ENCODE measurements around the gene PARD3B.
"Not testable (repeated sequence)": the region's sequence is repeated elsewhere in the genome, so short reads cannot be mapped to it uniquely, and the experiment has no call there.

The PARD3B gene

GRCh38 chr2:205218816-205219215, 673.5 kb downstream of the PARD3B start:
- DNase-seq (ENCODE audit: low read depth in 1 of 2, low spot score in 1 of 2), result not testable (repeated sequence)

GRCh38 chr2:205220559-205220958, 675.3 kb downstream of the PARD3B start:
- DNase-seq (ENCODE audit: low read depth in 1 of 2, low spot score in 1 of 2), result no peak

DNA sequence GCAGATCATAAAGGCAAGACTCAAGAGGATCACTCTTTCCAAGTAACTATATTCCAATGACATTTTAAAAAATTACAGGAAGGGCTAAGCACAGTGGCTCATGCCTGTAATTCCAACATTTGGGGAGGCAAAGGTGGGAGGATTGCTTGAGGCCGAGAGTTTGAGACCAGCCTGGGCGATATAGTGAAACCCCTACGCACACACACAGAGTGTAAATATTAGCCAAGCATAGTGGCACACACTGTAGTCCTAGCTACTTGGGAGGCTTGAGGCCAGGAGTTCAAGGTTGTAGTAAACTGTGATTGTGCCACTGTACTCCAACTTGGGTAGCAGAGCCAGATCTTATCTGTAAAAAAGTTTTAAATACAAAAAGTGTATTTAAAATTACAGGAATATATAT, 686.8 kb downstream of the PARD3B start:
- DNase-seq (ENCODE audit: low read depth in 1 of 2, low spot score in 1 of 2), result no peak

DNA sequence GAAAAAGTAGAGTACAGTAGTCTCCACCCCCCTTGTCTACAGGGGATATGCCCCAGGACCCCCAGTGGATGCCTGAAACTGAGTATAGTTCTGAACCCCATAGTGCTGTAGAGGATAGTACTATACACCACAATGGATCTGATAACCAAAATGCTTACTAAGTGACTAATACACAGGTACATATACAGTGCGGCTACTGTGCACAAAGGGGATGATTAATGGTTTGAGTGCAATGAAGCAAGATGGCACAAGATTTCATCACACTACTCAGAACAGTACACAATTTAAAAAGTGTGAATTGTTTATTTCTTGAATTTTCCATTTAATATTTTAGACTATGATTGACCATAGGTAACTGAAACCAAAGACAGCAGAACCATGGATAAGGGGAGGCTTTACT, 690.2 kb downstream of the PARD3B start:
- no peak for DNase-seq (ENCODE audit: low read depth in 1 of 2, low spot score in 1 of 2)

GRCh38 chr2:205237524-205237923, 692.2 kb downstream of the PARD3B start:
- no peak for DNase-seq (ENCODE audit: low read depth in 1 of 2, low spot score in 1 of 2)

DNA sequence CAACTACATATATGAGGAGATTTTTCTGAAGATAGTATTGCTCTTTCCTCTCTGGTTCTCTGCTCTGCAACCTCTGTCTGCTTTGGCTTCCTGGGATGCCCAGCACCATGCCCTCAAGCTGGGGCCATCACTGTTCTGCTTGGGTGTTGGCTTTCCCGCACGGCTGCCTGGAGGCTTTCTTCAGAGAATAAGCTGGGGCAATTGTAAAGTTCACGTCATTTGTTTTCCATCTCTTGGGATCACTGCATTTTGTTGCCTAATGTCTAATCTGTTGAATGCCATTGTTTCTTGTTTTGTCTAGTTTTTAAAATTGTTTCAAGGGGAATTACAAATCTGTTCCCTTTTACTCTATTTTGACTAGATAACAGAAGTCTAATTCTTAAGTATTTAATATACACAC, 699.7 kb downstream of the PARD3B start:
- DNase-seq (ENCODE audit: low read depth in 1 of 2, low spot score in 1 of 2), result no peak

DNA sequence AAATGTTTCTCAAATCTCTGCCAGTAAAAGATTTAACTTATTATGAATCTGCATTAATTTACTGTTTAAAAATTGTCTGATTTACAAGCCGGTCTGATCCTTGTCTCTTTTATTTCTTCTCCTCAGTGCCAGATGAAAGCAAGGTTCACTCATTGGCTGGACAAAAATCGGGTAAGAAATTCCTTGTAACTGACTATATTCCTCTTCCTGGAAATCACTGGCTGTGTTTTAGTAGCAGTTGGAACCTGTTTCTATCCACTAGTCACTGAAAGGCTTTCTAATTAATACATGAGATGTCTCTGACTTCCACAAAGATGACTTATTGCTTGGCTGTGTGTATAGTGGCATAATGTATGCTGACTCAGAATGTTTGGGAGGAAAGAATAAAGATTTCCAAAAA, 700.4 kb downstream of the PARD3B start:
- DNase-seq (ENCODE audit: low read depth in 1 of 2, low spot score in 1 of 2), result no peak

DNA sequence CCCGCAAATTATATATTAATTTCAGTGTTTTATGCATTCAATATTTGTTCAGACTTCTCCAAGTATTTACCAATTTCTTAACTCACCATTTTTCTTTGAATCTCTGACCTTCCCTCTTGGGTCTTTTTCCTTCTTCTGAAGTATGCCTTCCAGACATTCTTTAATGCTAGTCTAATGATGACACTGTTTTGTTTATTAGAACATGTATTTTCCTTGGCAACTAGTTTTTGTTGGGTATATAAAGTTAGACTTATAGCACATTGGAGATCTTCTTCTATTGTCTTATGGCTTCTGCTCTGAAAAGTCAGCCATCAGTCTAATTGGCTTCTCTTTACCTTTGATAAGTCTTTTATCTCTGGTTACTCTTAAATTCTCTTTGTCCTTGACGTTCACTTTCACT, 713.8 kb downstream of the PARD3B start:
- DNase-seq (ENCODE audit: low read depth in 1 of 2, low spot score in 1 of 2), result no peak

- DNase-seq (ENCODE audit: low read depth in 1 of 2, low spot score in 1 of 2), result no peak
Observed at GRCh38 chr2:205261516-205262020, 716.3 kb downstream of the PARD3B start.

GRCh38 chr2:205267323-205267722, 722.0 kb downstream of the PARD3B start:
- DNase-seq (ENCODE audit: low read depth in 1 of 2, low spot score in 1 of 2), result no peak

GRCh38 chr2:205270689-205271088, 725.4 kb downstream of the PARD3B start:
- no peak for DNase-seq (ENCODE audit: low read depth in 1 of 2, low spot score in 1 of 2)

GRCh38 chr2:205273148-205273547, 727.9 kb downstream of the PARD3B start:
- DNase-seq (ENCODE audit: low read depth in 1 of 2, low spot score in 1 of 2), result no peak

DNA sequence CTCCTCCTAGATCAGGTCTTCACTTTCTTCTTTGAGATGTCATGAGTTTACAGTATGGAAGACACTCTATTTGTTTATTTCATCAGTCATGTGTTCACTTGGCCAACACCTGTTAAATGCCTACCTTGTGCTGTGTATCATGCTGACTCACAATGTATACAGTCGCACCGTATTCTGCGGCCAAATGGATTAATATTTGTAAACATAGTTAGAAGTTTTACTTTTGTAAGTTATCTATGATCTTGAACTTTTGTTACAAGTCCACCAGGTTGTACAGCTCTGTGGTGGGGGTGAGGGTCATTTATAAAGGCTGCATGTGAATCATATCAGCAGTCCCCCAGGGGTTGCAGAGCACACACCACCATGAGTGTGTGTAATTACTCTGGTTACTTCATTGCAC, 728.4 kb downstream of the PARD3B start:
- no peak for DNase-seq (ENCODE audit: low read depth in 1 of 2, low spot score in 1 of 2)

DNA sequence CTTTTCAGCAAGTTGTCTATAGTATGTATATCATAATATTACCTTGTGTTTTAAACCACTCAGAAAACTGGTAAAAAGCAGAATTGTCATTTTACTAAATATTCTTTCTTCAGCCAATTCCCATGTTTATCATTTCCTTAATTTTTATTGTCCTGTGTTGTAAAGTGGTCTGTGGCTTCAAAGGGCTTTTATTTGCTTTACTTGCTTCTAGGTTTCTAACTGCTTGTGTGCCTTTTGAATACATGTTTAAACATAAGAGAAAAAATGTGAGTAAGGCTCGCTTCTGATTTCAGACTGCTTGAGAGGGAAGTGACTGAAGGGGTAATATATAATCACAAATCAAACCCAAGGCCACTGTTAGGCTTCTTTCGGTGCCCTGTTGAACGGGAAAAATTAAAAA, 729.5 kb downstream of the PARD3B start:
- no peak for DNase-seq (ENCODE audit: low read depth in 1 of 2, low spot score in 1 of 2)

DNA sequence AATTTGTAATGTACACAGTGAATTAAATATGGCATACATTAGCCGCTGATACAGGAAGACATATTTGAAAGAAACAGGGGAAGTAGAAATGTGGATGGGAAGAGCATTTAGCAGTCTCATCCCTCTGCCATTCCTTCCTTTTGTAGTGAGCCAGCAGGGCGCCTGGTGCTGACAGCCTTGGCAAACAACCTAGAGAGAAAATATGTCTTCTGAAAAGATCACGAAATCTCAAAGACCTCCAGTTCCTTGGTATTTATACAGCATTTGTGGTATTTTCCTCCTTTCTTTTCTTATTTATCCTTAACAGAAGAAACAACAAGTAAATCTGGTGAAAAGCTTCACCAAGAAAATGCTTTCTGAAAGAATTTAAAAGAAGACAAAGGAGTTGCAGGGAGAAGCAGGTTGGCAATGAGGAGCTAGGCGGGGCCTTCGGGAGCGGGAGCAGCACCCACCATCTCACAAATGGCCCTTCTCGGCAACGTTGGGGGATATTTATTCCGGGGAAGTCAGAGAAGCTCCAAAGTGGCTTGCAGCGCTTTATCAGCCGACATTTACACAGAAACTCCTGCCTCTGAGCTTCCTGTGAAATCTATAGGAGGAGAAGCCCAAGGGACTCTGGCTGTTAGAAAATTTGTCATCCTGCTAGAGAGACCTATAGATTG, 731.0 kb downstream of the PARD3B start:
- no peak for DNase-seq (ENCODE audit: low read depth in 1 of 2, low spot score in 1 of 2)

GRCh38 chr2:205280596-205281236, 735.4 kb downstream of the PARD3B start:
- DNase-seq (ENCODE audit: low read depth in 1 of 2, low spot score in 1 of 2), result no peak

- DNase-seq (ENCODE audit: low read depth in 1 of 2, low spot score in 1 of 2), result no peak
Observed at GRCh38 chr2:205283736-205284270, 738.5 kb downstream of the PARD3B start.

- no peak for DNase-seq (ENCODE audit: low read depth in 1 of 2, low spot score in 1 of 2)
Observed at GRCh38 chr2:205284334-205284733, 739.1 kb downstream of the PARD3B start.

DNA sequence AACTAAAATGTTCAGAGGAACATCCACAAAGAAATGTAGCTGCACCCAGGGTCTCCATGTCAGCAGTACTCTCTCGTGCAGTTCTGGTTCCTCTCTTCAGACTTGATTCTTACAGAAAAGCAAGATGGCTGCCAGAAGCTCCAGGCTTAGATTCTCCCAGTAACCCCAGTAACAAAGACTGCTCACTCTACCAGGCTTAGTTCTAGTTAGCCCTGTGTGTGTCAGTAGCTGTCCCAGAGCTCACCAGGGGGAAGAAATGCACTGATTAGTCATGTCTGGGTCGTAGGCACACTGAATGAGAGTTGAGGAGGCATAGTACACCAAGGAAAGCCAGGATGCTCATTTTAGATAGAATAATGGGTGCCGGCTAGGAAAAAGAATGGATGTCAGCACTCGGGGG, 742.0 kb downstream of the PARD3B start:
- DNase-seq (ENCODE audit: low read depth in 1 of 2, low spot score in 1 of 2), result no peak

GRCh38 chr2:205288686-205289085, 743.4 kb downstream of the PARD3B start:
- DNase-seq (ENCODE audit: low read depth in 1 of 2, low spot score in 1 of 2), result no peak

DNA sequence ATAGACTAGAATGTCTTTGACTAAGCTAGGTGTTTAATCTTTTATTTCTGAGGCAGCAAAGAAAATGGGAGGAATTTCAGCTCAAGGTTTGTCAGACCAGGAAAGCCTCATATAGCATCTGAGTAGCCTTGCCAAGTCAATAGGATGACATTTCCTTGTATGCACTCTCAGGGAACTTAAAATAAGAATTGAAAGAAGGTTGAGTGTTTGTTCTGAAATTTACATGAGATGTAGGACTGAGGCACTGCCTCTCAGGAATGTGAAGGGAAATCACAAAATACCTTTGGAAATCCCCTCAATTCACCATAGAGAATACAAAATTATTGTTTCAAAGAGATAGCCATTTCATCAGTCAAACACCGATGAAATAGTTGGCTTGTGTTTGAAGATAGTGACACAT, 745.0 kb downstream of the PARD3B start:
- DNase-seq (ENCODE audit: low read depth in 1 of 2, low spot score in 1 of 2), result no peak

DNA sequence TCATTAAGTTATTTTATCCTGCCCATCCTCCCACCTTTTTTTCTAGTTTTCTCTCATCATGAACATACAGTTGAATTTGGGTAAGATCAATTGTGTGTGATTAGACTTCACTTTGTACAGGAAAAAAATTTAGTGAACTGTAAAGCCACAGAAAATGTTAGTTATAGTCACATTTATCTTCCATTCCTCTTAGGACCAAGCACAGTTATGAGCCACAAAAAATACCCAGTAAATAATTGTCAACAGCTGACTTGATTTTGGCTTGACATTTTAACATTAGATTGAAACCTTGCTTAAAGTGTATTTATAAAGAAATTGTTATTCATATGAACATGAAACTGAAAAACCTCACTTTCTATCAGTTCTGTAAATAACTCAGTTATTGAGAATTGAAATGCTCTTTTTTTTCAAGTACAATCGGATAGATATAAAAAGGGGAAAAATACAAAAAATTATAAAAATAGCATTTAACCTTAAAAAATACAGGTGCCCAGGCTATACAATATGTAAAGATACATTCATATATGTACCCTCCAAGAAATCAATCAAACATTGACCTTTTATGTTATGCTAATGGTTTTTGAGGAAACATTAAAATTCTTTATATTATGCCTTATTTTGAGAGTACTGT, 747.5 kb downstream of the PARD3B start:
- no peak for DNase-seq (ENCODE audit: low read depth in 1 of 2, low spot score in 1 of 2)

Data from stimulated activated CD4-positive, alpha-beta T cell treated with anti-CD3 and anti-CD28 coated beads, Interleukin-15, amount 100 ng/mL, for 1 hour (primary cell).